ENCODE data around the gene LETM1.

The LETM1 gene

DNA sequence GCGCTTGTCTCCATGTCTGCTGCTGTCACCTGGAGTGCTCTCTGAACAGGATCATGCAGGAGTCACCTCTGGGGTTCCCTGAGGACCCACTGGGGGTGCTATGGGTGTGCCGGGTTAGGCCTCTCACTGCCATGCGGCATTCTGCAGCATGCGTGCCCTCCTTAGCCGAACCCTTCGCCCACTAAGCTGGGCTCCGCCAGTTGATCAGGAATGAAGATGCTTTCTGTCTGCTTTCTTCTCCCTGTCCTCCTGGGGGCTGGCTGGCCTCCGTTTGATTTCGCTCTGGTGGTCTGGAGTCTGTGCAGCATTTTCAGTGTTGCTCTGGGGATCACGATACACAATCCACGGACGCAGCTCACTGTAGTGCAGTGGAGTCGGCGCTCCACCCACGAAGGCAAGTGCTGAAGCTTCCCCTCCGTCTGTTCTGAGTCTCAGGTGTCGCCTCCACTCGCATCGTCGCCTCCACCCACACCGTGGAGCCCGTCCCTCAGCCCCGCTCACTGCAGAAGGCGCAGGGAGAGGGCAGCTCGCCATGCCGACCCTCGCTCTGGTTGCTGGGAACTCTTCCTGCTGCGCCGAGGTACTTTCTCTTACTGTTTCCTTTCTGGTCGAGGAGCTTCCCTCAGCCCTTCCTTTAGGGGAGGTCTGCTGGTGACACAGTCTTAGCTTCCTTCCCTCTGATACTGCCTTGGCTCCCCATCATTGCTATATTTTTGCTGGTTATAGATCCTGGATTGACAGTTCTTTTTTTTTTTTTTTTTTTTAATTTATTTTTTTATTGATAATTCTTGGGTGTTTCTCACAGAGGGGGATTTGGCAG lies 29.2 kb downstream of the LETM1 start:
- Mint-ChIP-seq H3K4me1 (no peaks in the 10 kb centered on the region), H3K27ac (no peak overlapping the region), H3K4me3 (no peak overlapping the region), H3K27me3 (ENCODE audit: low read depth) (no peaks in the 10 kb centered on the region), H3K9me3 (peaks cover 10% of the 10 kb centered on the region), H3K36me3 (ENCODE audit: low read depth) (peaks cover 64% of the 10 kb centered on the region)
- TF ChIP-seq, protein P1, sequence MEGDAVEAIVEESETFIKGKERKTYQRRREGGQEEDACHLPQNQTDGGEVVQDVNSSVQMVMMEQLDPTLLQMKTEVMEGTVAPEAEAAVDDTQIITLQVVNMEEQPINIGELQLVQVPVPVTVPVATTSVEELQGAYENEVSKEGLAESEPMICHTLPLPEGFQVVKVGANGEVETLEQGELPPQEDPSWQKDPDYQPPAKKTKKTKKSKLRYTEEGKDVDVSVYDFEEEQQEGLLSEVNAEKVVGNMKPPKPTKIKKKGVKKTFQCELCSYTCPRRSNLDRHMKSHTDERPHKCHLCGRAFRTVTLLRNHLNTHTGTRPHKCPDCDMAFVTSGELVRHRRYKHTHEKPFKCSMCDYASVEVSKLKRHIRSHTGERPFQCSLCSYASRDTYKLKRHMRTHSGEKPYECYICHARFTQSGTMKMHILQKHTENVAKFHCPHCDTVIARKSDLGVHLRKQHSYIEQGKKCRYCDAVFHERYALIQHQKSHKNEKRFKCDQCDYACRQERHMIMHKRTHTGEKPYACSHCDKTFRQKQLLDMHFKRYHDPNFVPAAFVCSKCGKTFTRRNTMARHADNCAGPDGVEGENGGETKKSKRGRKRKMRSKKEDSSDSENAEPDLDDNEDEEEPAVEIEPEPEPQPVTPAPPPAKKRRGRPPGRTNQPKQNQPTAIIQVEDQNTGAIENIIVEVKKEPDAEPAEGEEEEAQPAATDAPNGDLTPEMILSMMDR (IDR thresholded peaks at IDR 0.05; ENCODE audit: unreplicated experiment in 3 of 3), result no peak

DNA sequence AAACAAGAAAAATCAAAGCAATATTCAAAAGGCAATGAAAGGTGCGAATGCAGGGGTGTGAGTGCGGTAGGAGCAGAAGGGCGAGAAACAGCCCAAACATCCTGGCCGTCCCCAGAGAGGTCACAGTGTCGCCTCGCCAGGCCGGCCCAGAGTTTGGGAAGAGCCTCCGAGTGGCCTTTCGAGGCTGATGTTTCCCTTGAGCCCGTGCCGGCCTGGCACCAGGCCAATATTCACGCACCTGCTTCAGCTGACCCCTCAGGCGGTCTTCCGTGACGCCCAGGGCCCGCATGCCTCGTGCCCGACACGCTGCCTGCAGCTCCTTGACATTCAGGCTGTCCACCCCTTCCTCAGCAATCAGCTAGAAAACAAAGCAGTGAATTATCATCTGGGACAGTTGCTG lies 30.6 kb downstream of the LETM1 start:
- TF ChIP-seq, protein P1 (IDR thresholded peaks at IDR 0.05; ENCODE audit: unreplicated experiment in 3 of 3), result no peak
- Mint-ChIP-seq H3K27ac (no peak overlapping the region), H3K36me3 (ENCODE audit: low read depth) (peaks cover 52% of the 10 kb centered on the region), H3K9me3 (peaks cover 10% of the 10 kb centered on the region), H3K27me3 (ENCODE audit: low read depth) (peaks cover 1% of the 10 kb centered on the region), H3K4me1 (no peaks in the 10 kb centered on the region), H3K4me3 (no peak overlapping the region)

DNA sequence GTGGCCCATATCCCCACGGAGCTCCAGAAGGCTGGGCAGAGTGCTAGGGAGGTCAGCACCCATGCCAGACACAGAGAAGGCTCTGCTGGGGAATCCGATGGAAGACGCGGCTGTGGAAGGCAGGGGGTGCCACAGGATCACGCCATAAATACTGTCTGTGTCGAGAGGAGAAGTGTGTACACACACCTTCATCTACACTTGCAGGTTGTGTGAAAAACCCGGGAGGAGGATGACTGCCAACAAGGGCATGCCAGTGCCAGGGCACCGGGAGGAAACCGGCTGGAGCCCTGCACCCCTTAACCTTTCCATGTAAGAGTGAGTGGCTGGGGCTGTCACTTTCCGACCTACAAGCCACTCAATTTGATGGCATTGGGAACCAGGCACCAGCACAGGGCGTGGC lies 31.2 kb downstream of the LETM1 start:
- Mint-ChIP-seq H3K9me3 (peaks cover 5% of the 10 kb centered on the region), H3K4me3 (no peak overlapping the region), H3K4me1 (no peaks in the 10 kb centered on the region), H3K36me3 (ENCODE audit: low read depth) (peaks cover 52% of the 10 kb centered on the region), H3K27me3 (ENCODE audit: low read depth) (peaks cover 4% of the 10 kb centered on the region), H3K27ac (no peak overlapping the region)
- TF ChIP-seq, protein P1 (IDR thresholded peaks at IDR 0.05; ENCODE audit: unreplicated experiment in 3 of 3), result no peak

DNA sequence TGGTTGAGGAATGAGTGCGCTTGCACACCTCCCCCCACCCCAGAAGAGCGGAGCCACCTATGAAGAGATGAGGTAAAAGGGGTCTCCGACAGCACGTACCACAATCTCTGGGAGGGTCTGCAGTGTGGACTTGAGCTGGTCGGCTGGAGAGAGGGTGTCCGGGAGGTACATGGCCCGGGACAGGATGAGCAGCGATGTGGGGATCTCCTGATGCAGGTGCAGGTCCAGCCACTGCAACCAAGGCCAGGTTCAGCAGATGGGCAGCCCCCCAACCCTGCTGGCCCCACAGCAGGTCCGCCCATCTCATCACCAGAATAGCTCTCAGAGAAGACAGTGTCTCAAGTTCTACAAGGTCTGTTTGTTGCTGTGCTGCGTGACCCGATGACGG lies 32.4 kb downstream of the LETM1 start:
- TF ChIP-seq, protein P1 (IDR thresholded peaks at IDR 0.05; ENCODE audit: unreplicated experiment in 3 of 3), result no peak
- Mint-ChIP-seq H3K9me3 (no peaks in the 10 kb centered on the region), H3K27me3 (ENCODE audit: low read depth) (peaks cover 4% of the 10 kb centered on the region), H3K4me3 (no peak overlapping the region), H3K27ac (no peak overlapping the region), H3K4me1 (no peaks in the 10 kb centered on the region), H3K36me3 (ENCODE audit: low read depth) (peaks cover 54% of the 10 kb centered on the region)

DNA sequence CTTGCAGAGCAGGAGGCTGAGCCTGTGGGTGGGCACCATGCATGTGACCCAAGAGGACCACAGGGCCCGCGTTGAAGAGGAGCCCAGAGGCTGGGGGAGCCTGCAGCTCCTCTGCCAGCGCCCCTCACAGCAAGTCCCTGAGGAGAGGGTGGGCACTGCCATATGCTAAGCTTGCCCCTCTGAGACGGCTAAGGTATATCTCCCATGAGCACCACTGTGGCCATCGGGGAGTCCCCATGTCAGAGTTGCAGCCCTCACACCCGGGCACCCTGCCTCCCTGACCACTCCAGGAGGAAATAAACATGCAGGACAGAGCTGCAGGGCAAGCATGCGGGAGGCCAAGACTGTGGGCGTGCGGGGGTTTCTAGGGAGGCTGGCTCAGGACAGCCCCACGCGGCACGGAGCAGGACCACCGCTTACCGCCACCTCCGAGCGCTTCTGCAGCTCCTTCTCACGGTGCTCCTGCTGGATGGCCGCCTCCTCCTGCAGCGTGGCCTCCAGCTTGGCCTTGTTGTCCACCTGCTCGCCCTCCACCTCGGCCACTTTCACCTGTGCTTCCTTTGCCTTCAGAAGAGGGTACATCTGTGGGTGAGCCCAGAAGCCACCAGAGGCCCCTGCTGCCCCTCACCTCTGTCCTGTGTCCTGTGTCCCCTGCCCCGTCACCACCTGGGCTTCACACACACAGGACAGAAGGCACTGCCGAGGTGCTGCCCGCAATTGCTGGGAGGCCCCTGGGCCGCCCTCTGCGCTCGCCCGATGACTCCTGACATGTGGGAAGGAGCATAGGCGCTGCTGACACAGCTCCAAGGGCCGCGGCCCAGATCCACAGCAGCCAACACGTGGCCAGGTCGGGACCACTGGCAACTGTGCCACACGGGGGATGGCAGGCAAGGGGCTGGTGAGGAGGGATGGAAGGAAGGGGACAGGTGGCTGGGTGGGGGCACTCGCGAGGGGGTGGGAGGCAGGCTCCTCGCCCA lies 33.1 kb downstream of the LETM1 start:
- no peak overlapping the region for H3K27ac Mint-ChIP-seq
- no peak overlapping the region for H3K4me3 Mint-ChIP-seq
- H3K36me3 Mint-ChIP-seq (ENCODE audit: low read depth), result peaks cover 56% of the 10 kb centered on the region
- TF ChIP-seq, protein P1 (IDR thresholded peaks at IDR 0.05; ENCODE audit: unreplicated experiment in 3 of 3), result no peak
- peaks cover 4% of the 10 kb centered on the region for H3K27me3 Mint-ChIP-seq (ENCODE audit: low read depth)
- H3K4me1 Mint-ChIP-seq, result no peaks in the 10 kb centered on the region
- H3K9me3 Mint-ChIP-seq, result no peaks in the 10 kb centered on the region

All from nephron (organoid).